Adrenal gland (tissue), 5 donors: ENCODE data around the gene GJB6.

Experiments used
- CTCF ChIP-seq, 6 experiments: fragments of 450-650 bp in 4 of 6; fragments of 200-600 bp in 2 of 6; sonication (generic) in 1 of 6; IDR thresholded peaks; 1 replicate in 5 of 6; 2 replicates in 1 of 6; pipeline versions ENCODE4 v1.5.1 to v1.8.0; 2016 to 2021; ENCODE audit warnings: antibody characterized with exemption in 6 of 6, mild to moderate bottlenecking in 2 of 6, moderate library complexity in 1 of 6
- POLR2A ChIP-seq, 2 donors: fragments of 450-650 bp; IDR thresholded peaks; one replicate each; pipeline ENCODE4 v1.6.1; 2017; ENCODE audit warnings: antibody characterized with exemption in 2 of 2, mild to moderate bottlenecking in 2 of 2, moderate library complexity in 1 of 2
- donor health status: DM: no; HTN: no; CAD: no.

GRCh38 chr13:20193907-20194631 lies 38.0 kb downstream of the GJB6 start:
- no peak for TF ChIP-seq CTCF (IDR thresholded peaks at IDR 0.05)
- no peak for TF ChIP-seq POLR2A (IDR thresholded peaks at IDR 0.05)
